HepG2 (cell line): Measurements from ENCODE around the gene EEF1AKMT3. TPM values are rescaled to one million over a fixed set of nuclear protein-coding genes. Genes with fewer than 3 reads are reported as not detected.
A peak's percentile ranks its signal among the peaks of the same experiment; 100 is the strongest.

Experiments
- CBFB ChIP-seq: sonication (generic); formaldehyde crosslinking; IDR thresholded peaks from 2 replicates; pipeline ENCODE4 v1.4.0; 2020; ENCODE audit warnings: missing genetic modification reagents
- EP300 ChIP-seq, 3 experiments: sonication (generic) in 1 of 3; formaldehyde crosslinking in 1 of 3; IDR thresholded peaks; 2 replicates each; pipeline versions ENCODE4 v1.5.1 to v1.6.1; 2011 to 2020; ENCODE audit warnings: low read depth in 2 of 3, low read length in 2 of 3, borderline replicate concordance in 1 of 3, improper control_type of control experiment in 1 of 3, mild to moderate bottlenecking in 1 of 3, missing genetic modification reagents in 1 of 3, moderate library complexity in 1 of 3
- KMT2A ChIP-seq: sonication (generic); formaldehyde crosslinking; IDR thresholded peaks from 2 replicates; pipeline ENCODE4 v1.4.0; 2020; ENCODE audit warnings: missing genetic modification reagents
- NR2F6 ChIP-seq, 2 experiments: IDR thresholded peaks; 2 replicates each; pipeline ENCODE4 v1.6.1; 2016; ENCODE audit warnings: antibody characterized with exemption in 1 of 2, mild to moderate bottlenecking in 1 of 2
- PAWR ChIP-seq: sonication (generic); formaldehyde crosslinking; IDR thresholded peaks from 2 replicates; pipeline ENCODE4 v1.4.0; 2020; ENCODE audit warnings: missing genetic modification reagents, mild to moderate bottlenecking, borderline replicate concordance
- SATB2 ChIP-seq: sonication (generic); formaldehyde crosslinking; IDR thresholded peaks from 2 replicates; pipeline ENCODE4 v1.5.0; 2020; ENCODE audit warnings: missing genetic modification reagents
- SRSF9 ChIP-seq: fragments of 200-400 bp; formaldehyde crosslinking; IDR thresholded peaks from 2 replicates; pipeline ENCODE4 v1.6.1; 2018; ENCODE audit warnings: borderline replicate concordance, mild to moderate bottlenecking, low read depth, low read length; ENCODE audit not compliant: insufficient read depth, poor library complexity, severe bottlenecking
- TARDBP ChIP-seq: sonication (generic); formaldehyde crosslinking; IDR thresholded peaks from 2 replicates; pipeline ENCODE4 v1.8.0; 2022; ENCODE audit warnings: mild to moderate bottlenecking, missing genetic modification reagents
- TOPORS ChIP-seq: sonication (generic); formaldehyde crosslinking; IDR thresholded peaks from 2 replicates; pipeline ENCODE4 v1.8.0; 2023; ENCODE audit warnings: mild to moderate bottlenecking, missing genetic modification reagents
- YY1 ChIP-seq: IDR thresholded peaks from 2 replicates; pipeline ENCODE4 v1.6.1; 2011; ENCODE audit warnings: low read length, low read depth, moderate library complexity, mild to moderate bottlenecking; ENCODE audit not compliant: insufficient read depth, insufficient replicate concordance
- ZBTB3 ChIP-seq: sonication (generic); formaldehyde crosslinking; IDR thresholded peaks from 2 replicates; pipeline ENCODE4 v1.4.0; 2020; ENCODE audit warnings: low read depth, mild to moderate bottlenecking, moderate library complexity, missing genetic modification reagents, borderline replicate concordance
- ZFP1 ChIP-seq: IDR thresholded peaks from 2 replicates; pipeline ENCODE4 v1.6.1; 2016
- ZFP36 ChIP-seq: fragments of 150-350 bp; IDR thresholded peaks from 2 replicates; pipeline ENCODE4 v1.6.1; 2018; ENCODE audit warnings: borderline replicate concordance, low read length, low read depth; ENCODE audit not compliant: partially characterized antibody
- ZMAT3 ChIP-seq: sonication (generic); formaldehyde crosslinking; conservative IDR thresholded peaks from 2 replicates; pipeline ENCODE4 v1.7.0; 2021; ENCODE audit warnings: missing genetic modification reagents
- ZNF251 ChIP-seq: sonication (generic); formaldehyde crosslinking; IDR thresholded peaks from 2 replicates; pipeline ENCODE4 v1.9.0; 2021; ENCODE audit warnings: mild to moderate bottlenecking, missing genetic modification reagents
- ZNF547 ChIP-seq: sonication (generic); formaldehyde crosslinking; IDR thresholded peaks from 2 replicates; pipeline ENCODE4 v1.5.1; 2020; ENCODE audit warnings: mild to moderate bottlenecking, missing genetic modification reagents
- ZNF572 ChIP-seq: sonication (generic); formaldehyde crosslinking; IDR thresholded peaks from 2 replicates; pipeline ENCODE4 v1.5.1; 2020; ENCODE audit warnings: mild to moderate bottlenecking, missing genetic modification reagents
- ZNF605 ChIP-seq: sonication (generic); formaldehyde crosslinking; IDR thresholded peaks from 2 replicates; pipeline ENCODE4 v1.8.0; 2022; ENCODE audit warnings: mild to moderate bottlenecking, missing genetic modification reagents
- ZNF644 ChIP-seq: IDR thresholded peaks from 2 replicates; pipeline ENCODE4 v1.6.1; 2016; ENCODE audit warnings: low read depth
- ZNF709 ChIP-seq: sonication (generic); formaldehyde crosslinking; IDR thresholded peaks from 2 replicates; pipeline ENCODE4 v1.5.0; 2020; ENCODE audit warnings: mild to moderate bottlenecking, missing genetic modification reagents
- ZNF747 ChIP-seq: sonication (generic); formaldehyde crosslinking; IDR thresholded peaks from 2 replicates; pipeline ENCODE4 v1.8.1; 2023; ENCODE audit warnings: missing genetic modification reagents, mild to moderate bottlenecking, borderline replicate concordance
- polyA plus RNA-seq, 8 experiments: library from polyadenylated mRNA; depleted of rRNA in 3 of 8; stranded (reverse) in 7 of 8; unstranded in 1 of 8; fragments of >200 nt; fragmentation: Illumina TruSeq in 4 of 8; extraction: Trizol in 4 of 8; gene quantifications; 2 replicates each; pipeline versions ENCODE4 v1.2.1 to v1.2.3, GENCODE V29; 2011 to 2016; ENCODE audit warnings: low read depth in 4 of 8, missing spikeins in 1 of 8, mixed read lengths in 1 of 8; ENCODE audit not compliant: insufficient read depth in 1 of 8
- total RNA-seq, 5 experiments: library from RNA; depleted of rRNA; stranded (reverse); fragments of >200 nt; fragmentation: Illumina TruSeq; extraction: Trizol; gene quantifications; 2 replicates each; pipeline ENCODE4 v1.2.3, GENCODE V29; 2016; ENCODE audit warnings: low read depth in 1 of 5
- TF ChIP-seq, protein P1 (sequence below): sonication (generic); formaldehyde crosslinking; IDR thresholded peaks from 2 replicates; pipeline ENCODE4 v1.8.1; 2023; ENCODE audit warnings: mild to moderate bottlenecking, missing genetic modification reagents, borderline replicate concordance
- TF ChIP-seq, protein P2 (sequence below): sonication (generic); formaldehyde crosslinking; IDR thresholded peaks from 2 replicates; pipeline ENCODE4 v1.4.0; 2020; ENCODE audit warnings: mild to moderate bottlenecking, missing genetic modification reagents
- TF ChIP-seq, protein P3 (sequence below): IDR thresholded peaks from 2 replicates; pipeline ENCODE4 v1.6.1; 2016; ENCODE audit warnings: missing genetic modification reagents, missing compliant biosample characterization
- TF ChIP-seq, protein P4 (sequence below): sonication (generic); formaldehyde crosslinking; IDR thresholded peaks from 2 replicates; pipeline ENCODE4 v1.4.0; 2020; ENCODE audit warnings: missing genetic modification reagents
- TF ChIP-seq, protein P5 (sequence below): conservative IDR thresholded peaks from 2 replicates; pipeline ENCODE4 v1.6.1; 2018; ENCODE audit warnings: missing genetic modification reagents

Gene EEF1AKMT3
- total and polyA plus RNA-seq, 2 of the 13 experiments (the other 11 are each of a cell fraction or from before 2014, with no cell fraction given) = 4.7 to 11.4 TPM

DNA sequence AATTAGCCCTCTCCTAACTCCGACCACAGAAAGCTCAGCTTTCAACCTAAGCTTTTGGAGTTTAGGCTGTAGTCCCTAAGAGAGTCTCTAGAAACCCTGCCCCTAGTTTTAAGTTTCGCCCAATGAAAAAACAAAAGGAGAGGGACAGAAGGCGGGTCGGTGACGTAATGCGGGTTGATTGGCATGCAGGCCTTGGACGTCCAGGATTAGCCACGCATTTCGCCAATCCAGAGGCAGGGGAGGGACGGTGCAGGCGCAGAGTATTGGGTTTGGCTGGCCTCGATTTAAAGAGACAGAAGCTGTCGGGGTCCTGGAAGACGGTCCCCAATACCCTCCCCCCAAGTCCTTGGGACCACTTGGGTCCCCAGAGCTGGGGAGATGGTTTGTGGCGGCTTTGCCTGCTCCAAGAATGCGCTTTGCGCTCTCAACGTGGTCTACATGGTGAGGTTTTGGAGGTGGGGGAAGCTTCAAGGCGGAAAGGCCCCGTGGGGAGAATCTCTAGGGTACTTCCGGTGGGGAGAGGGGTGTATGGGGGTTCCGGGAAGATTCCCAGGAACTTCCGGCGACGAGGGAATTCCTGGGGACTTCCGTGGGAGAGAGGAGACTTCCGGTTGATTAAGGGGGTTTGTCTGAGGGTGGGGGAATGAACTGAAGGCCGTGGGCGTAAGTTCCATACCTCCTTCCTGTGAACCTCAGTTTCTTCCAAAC lies 27.5 kb upstream of the EEF1AKMT3 start, which contains the start of gene TSPAN31 (continued):
- TF ChIP-seq ZNF547 (no peak), ZNF572 (no peak), ZNF644 (CRISPR knock-in tag) (no peak), ZFP1 (no peak), SRSF9 (no peak), ZNF747 (CRISPR knock-in tag) (no peak), ZNF709 (no peak), CBFB (no peak), ZFP36 (no peak), TOPORS (CRISPR knock-in tag) (no peak), ZBTB3 (CRISPR knock-in tag) (no peak), YY1 (no peak), TARDBP (CRISPR knock-in tag) (no peak; the same call in 1 of the 2 replicates), KMT2A (CRISPR knock-in tag) (no peak; the same call in 1 of the 2 replicates), ZNF605 (CRISPR knock-in tag) (no peak), SATB2 (CRISPR knock-in tag) (no peak), NR2F6 (IDR thresholded peaks at IDR 0.05) (no peak), NR2F6 (CRISPR knock-in tag; IDR thresholded peaks at IDR 0.05) (no peak), ZMAT3 (CRISPR knock-in tag) (no peak), ZNF251 (CRISPR knock-in tag) (no peak), EP300 (IDR thresholded peaks at IDR 0.05; ENCODE audit: low read depth in 2 of 2, low read length in 2 of 2) (no peak), EP300 (CRISPR knock-in tag; IDR thresholded peaks at IDR 0.05; ENCODE audit: borderline replicate concordance) (no peak), PAWR (CRISPR knock-in tag) (no peak)
- TF ChIP-seq, protein P1, sequence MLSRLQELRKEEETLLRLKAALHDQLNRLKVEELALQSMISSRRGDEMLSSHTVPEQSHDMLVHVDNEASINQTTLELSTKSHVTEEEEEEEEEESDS (CRISPR knock-in tag) = no peak
- TF ChIP-seq, protein P2, sequence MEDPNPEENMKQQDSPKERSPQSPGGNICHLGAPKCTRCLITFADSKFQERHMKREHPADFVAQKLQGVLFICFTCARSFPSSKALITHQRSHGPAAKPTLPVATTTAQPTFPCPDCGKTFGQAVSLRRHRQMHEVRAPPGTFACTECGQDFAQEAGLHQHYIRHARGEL = no peak
- TF ChIP-seq, protein P3, sequence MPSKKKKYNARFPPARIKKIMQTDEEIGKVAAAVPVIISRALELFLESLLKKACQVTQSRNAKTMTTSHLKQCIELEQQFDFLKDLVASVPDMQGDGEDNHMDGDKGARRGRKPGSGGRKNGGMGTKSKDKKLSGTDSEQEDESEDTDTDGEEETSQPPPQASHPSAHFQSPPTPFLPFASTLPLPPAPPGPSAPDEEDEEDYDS = peak; percentile 82
- TF ChIP-seq, protein P4, sequence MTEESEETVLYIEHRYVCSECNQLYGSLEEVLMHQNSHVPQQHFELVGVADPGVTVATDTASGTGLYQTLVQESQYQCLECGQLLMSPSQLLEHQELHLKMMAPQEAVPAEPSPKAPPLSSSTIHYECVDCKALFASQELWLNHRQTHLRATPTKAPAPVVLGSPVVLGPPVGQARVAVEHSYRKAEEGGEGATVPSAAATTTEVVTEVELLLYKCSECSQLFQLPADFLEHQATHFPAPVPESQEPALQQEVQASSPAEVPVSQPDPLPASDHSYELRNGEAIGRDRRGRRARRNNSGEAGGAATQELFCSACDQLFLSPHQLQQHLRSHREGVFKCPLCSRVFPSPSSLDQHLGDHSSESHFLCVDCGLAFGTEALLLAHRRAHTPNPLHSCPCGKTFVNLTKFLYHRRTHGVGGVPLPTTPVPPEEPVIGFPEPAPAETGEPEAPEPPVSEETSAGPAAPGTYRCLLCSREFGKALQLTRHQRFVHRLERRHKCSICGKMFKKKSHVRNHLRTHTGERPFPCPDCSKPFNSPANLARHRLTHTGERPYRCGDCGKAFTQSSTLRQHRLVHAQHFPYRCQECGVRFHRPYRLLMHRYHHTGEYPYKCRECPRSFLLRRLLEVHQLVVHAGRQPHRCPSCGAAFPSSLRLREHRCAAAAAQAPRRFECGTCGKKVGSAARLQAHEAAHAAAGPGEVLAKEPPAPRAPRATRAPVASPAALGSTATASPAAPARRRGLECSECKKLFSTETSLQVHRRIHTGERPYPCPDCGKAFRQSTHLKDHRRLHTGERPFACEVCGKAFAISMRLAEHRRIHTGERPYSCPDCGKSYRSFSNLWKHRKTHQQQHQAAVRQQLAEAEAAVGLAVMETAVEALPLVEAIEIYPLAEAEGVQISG (CRISPR knock-in tag) = peak; percentile 82
- TF ChIP-seq, protein P5, sequence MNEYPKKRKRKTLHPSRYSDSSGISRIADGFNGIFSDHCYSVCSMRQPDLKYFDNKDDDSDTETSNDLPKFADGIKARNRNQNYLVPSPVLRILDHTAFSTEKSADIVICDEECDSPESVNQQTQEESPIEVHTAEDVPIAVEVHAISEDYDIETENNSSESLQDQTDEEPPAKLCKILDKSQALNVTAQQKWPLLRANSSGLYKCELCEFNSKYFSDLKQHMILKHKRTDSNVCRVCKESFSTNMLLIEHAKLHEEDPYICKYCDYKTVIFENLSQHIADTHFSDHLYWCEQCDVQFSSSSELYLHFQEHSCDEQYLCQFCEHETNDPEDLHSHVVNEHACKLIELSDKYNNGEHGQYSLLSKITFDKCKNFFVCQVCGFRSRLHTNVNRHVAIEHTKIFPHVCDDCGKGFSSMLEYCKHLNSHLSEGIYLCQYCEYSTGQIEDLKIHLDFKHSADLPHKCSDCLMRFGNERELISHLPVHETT (CRISPR knock-in tag) = no peak
